HG03460 (cell line): ENCODE results near the gene BTBD19.

ENCODE experiments used
- ATAC-seq: cut with Tn5 transposase; IDR thresholded peaks from one replicate; pipeline ENCODE4 v1.9.1; 2021; ENCODE audit not compliant: unreplicated experiment

BTBD19 gene

GRCh38 chr1:44855742-44856141, 47.4 kb downstream of the BTBD19 start:
- ATAC-seq: no peak

- ATAC-seq: no peak
Observed at GRCh38 chr1:44857446-44857845, 49.1 kb downstream of the BTBD19 start.

GRCh38 chr1:44860331-44860730, 52.0 kb downstream of the BTBD19 start:
- no peak for ATAC-seq

- no peak for ATAC-seq
Observed at GRCh38 chr1:44860891-44861425, 52.6 kb downstream of the BTBD19 start.

GRCh38 chr1:44862829-44863401, 54.6 kb downstream of the BTBD19 start:
- no peak for ATAC-seq
